GM12864 (cell line): ENCODE data around the gene COLQ.

Experiments used
- DNase-seq: peaks from one replicate; pipeline ENCODE4 v3.0.0-alpha.2; 2011; ENCODE audit warnings: low read depth
- H3K4me3 ChIP-seq: 2 replicates; pipeline ENCODE4 v1.5.1; 2011; ENCODE audit warnings: mild to moderate bottlenecking, low read depth, low read length, control low read depth
- CTCF ChIP-seq: IDR thresholded peaks from 2 replicates; pipeline ENCODE4 v1.5.1; 2011; ENCODE audit warnings: low read depth, mild to moderate bottlenecking, moderate library complexity, low read length, control low read depth, inconsistent platforms; ENCODE audit errors: missing control alignments

The COLQ gene

GRCh38 chr3:15471861-15472260, 49.6 kb downstream of the COLQ start:
- no peak for TF ChIP-seq CTCF
- no peak overlapping the region for H3K4me3 ChIP-seq
- no peak for DNase-seq

GRCh38 chr3:15470849-15471248, 50.7 kb downstream of the COLQ start:
- no peak for TF ChIP-seq CTCF
- DNase-seq = no peak
- no peak overlapping the region for H3K4me3 ChIP-seq

- TF ChIP-seq CTCF = peak; percentile 28
- no peak for DNase-seq
- no peak overlapping the region for H3K4me3 ChIP-seq
These were observed 51.2 kb downstream of the COLQ start for GRCh38 chr3:15470261-15470660.

- no peak overlapping the region for H3K4me3 ChIP-seq
- TF ChIP-seq CTCF = no peak
- no peak for DNase-seq
These were observed 54.0 kb downstream of the COLQ start for GRCh38 chr3:15467227-15468181.

- H3K4me3 ChIP-seq = no peak overlapping the region
- no peak for DNase-seq
- TF ChIP-seq CTCF = no peak
These were observed 55.5 kb downstream of the COLQ start for GRCh38 chr3:15465876-15466585.

GRCh38 chr3:15462451-15462850, 59.1 kb downstream of the COLQ start:
- DNase-seq = no peak
- no peak overlapping the region for H3K4me3 ChIP-seq
- no peak for TF ChIP-seq CTCF
